ENCODE results near the gene LINS1.

The LINS1 gene

GRCh38 chr15:100559330-100559729 is 42.7 kb downstream of the LINS1 start:
- no peak for DNase-seq (ENCODE audit: low read depth)

- no peak for DNase-seq (ENCODE audit: low read depth)
Measured at GRCh38 chr15:100558771-100559254, 43.2 kb downstream of the LINS1 start.

- no peak for DNase-seq (ENCODE audit: low read depth)
Measured at GRCh38 chr15:100553468-100553867, 48.5 kb downstream of the LINS1 start.

GRCh38 chr15:100547961-100548360 is 54.0 kb downstream of the LINS1 start:
- DNase-seq (ENCODE audit: low read depth), result no peak

- DNase-seq (ENCODE audit: low read depth), result no peak
Measured at GRCh38 chr15:100544946-100545345, 57.0 kb downstream of the LINS1 start.

GRCh38 chr15:100544338-100544841 is 57.6 kb downstream of the LINS1 start:
- no peak for DNase-seq (ENCODE audit: low read depth)

GRCh38 chr15:100542290-100542689 is 59.7 kb downstream of the LINS1 start:
- DNase-seq (ENCODE audit: low read depth), result no peak

GRCh38 chr15:100537331-100537730 is 64.7 kb downstream of the LINS1 start:
- no peak for DNase-seq (ENCODE audit: low read depth)

- no peak for DNase-seq (ENCODE audit: low read depth)
Measured at GRCh38 chr15:100536733-100537132, 65.3 kb downstream of the LINS1 start.

- DNase-seq (ENCODE audit: low read depth), result no peak
Measured at GRCh38 chr15:100533886-100534285, 68.1 kb downstream of the LINS1 start.

- DNase-seq (ENCODE audit: low read depth), result no peak
Measured at GRCh38 chr15:100531823-100532327, 70.1 kb downstream of the LINS1 start.

GRCh38 chr15:100531204-100531603 is 70.8 kb downstream of the LINS1 start:
- DNase-seq (ENCODE audit: low read depth), result no peak

GRCh38 chr15:100529556-100529955 is 72.4 kb downstream of the LINS1 start:
- no peak for DNase-seq (ENCODE audit: low read depth)

- DNase-seq (ENCODE audit: low read depth), result no peak
Measured at GRCh38 chr15:100528833-100529428, 73.1 kb downstream of the LINS1 start, which contains the start of gene CERS3. TSS of gene CERS3 (minus strand) at chr15:100528950. CDS start at chr15:100501849, 27,101 bp downstream.

GRCh38 chr15:100526027-100526481 is 75.9 kb downstream of the LINS1 start:
- no peak for DNase-seq (ENCODE audit: low read depth)

- DNase-seq (ENCODE audit: low read depth), result no peak
Measured at GRCh38 chr15:100525436-100525835, 76.5 kb downstream of the LINS1 start.

GRCh38 chr15:100524326-100524725 is 77.7 kb downstream of the LINS1 start:
- no peak for DNase-seq (ENCODE audit: low read depth)

GRCh38 chr15:100521907-100522306 is 80.1 kb downstream of the LINS1 start:
- no peak for DNase-seq (ENCODE audit: low read depth)

GRCh38 chr15:100520132-100520921 is 81.7 kb downstream of the LINS1 start:
- no peak for DNase-seq (ENCODE audit: low read depth)

- DNase-seq (ENCODE audit: low read depth), result no peak
Measured at GRCh38 chr15:100517846-100518245, 84.1 kb downstream of the LINS1 start.
